GM19240 (cell line): ENCODE results near the gene GOLGA8K.
"Not testable (repeated sequence)": the region's sequence is repeated elsewhere in the genome, so short reads cannot be mapped to it uniquely, and the experiment has no call there.

Experiments used
- DNase-seq: peaks from one replicate; pipeline ENCODE4 v3.0.0; 2011; ENCODE audit warnings: low spot score; ENCODE audit not compliant: insufficient read length

Gene GOLGA8K, protein sequence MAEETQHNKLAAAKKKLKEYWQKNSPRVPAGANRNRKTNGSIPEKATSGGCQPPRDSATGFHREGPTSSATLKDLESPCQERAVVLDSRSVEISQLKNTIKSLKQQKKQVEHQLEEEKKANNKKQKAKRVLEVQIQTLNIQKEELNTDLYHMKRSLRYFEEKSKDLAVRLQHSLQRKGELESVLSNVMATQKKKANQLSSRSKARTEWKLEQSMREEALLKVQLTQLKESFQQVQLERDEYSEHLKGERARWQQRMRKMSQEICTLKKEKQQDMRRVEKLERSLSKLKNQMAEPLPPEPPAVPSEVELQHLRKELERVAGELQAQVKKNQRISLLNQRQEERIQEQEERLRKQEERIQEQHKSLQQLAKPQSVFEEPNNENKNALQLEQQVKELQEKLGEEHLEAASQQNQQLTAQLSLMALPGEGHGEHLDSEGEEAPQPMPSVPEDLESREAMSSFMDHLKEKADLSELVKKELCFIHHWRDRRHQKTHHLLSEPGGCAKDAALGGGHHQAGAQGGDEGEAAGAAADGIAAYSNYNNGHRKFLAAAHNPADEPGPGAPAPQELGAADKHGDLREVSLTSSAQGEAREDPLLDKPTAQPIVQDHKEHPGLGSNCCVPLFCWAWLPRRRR

DNA sequence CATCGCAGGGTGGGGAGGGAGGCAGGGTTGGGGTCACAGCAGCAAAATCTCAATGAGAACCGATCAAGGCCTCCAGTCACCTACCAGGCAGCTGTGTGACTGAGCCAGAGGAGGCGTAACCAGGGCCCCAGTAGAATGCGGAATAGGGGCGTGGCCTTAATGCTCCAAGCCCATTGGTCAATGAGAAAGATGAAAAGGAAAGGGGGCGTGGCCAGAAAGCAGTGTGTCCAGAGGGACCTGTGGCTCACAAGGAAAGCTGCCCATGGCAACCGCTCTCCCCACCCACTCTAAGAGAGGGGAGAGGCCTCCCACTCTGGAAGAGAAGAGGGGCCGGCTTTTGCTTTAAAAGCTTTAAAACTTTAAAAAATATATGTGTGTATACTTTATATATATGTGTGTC is at the start of gene GOLGA8K:
Gene GOLGA8K (minus strand): TSS at position 101 of the 400 bp plus-strand sequence. CDS start 98 bp downstream, at position 3.
- not testable (repeated sequence) for DNase-seq

DNA sequence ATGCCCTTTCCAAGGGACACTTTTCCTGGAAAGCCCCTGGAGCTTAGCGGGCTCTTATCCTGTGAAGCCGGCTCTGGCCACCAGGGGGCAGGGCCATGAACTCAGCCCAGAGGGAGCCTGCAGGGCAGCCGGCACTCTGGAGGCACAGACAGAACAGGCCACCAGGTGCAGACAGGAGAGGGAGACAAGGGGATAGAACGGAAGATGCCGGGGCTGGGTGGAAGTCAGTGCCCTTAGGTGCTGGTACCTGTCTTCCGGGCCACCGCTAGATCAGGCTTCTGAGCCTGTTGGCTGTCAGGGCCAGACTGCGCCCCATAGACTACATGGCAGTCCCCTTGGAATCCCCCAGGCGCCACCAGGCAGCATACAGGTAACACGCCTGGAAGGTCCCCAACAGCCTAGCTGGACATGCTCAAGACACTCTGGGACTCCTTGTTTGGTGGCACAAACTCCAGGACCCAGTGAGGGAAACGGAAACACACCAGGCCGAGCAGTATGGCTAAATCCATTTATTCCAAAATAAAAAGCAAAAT is 37.4 kb upstream of the GOLGA8K start:
- not testable (repeated sequence) for DNase-seq

DNA sequence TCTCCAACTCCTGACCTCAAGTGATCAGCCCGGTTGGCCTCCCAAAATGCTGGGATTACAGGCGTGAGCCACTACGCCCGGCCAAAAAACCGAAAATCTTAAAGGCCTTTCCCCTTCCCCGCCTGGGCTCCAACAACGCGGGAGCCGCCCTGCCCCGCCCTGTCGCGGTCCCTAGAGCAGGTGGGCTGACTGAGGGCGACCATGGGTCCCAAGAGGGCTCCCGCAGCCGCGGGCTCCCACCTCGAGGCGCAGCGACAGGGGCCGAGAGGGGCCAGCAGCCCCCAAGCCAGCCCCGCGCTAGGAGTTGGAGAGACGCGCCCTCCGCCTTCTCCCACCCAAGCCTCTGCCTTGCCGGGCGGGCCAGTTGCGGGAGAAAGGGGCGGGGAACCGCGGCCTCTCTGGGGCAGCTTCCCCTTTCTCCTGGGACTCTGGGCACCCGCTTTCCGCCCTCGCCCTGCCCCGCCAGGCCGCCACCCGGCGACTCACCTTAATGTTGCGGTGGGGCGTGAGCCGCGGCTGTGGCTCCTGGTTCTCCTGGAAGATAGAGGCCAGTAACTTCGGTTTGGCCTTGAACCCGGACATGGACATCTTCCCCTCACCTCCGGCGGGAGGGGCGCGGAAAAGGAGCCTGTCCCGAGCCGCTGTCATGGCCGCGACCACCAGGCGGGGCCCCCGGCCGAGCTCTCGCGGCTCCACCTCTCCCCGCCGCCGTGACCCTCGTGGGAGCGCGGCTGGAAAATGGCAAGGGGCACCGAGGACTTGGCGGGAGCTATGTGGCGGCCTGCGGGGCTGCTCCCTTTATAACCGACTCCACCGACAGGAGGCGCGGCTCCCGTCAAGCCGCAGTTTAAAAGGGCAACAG is 31.2 kb upstream of the GOLGA8K start:
- not testable (repeated sequence) for DNase-seq

DNA sequence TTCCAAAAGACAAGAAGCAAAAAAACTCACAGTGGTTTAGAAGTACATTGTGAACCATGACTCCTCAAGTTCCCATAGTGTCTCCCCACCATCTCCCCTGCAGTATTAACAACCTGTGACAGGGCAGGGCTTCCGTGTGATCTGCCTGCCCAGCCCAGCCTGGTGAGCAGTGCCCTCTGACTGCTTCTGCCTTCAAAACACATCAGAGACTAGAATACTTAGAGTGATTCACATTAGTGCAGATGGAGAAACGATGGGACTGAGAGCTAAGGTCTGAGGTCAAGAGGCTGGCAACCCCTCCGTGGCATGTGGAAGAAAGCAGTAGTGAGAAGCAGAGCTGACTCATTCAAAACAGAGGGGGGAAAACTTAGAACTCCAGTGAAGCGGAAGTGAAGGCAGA is 24.5 kb upstream of the GOLGA8K start:
- DNase-seq, result not testable (repeated sequence)

DNA sequence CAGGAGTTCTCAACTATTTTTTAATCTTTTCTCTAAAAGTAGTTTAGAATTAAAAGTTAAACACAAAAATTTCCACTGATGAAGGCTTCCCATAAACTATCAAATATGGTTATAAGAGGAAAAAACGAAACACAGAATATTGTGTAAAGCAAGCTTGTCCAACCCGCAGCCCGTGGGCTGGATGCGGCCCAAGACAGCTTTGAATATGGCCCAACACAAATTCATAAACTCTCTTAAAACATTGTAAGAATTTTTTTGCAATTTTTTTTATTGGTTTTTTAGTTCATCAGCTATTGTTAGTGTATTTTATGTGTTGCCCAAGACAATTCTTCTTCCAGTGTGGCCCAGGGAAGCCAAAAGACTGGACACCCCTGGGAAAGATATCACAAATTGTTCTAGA is 23.4 kb upstream of the GOLGA8K start:
- DNase-seq, result not testable (repeated sequence)

DNA sequence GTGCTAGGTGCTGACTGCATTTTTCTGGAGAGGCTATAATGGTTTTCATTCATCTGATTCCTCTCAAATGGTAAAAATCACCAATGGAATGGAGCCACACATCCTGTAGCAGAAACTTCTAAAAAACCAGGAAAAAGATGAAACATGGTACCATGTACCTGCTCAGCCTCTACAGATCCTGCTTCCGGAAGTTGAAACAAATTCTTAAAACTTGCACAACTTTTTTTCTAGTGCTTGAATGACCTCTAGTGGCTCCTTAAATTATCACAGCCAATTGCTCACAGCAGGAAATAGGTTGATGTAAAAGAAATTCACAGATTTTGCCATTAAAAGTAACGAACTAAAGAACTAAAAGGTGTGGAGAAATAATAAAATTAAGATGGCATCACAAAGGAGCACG is 4.8 kb upstream of the GOLGA8K start:
- DNase-seq, result not testable (repeated sequence)

DNA sequence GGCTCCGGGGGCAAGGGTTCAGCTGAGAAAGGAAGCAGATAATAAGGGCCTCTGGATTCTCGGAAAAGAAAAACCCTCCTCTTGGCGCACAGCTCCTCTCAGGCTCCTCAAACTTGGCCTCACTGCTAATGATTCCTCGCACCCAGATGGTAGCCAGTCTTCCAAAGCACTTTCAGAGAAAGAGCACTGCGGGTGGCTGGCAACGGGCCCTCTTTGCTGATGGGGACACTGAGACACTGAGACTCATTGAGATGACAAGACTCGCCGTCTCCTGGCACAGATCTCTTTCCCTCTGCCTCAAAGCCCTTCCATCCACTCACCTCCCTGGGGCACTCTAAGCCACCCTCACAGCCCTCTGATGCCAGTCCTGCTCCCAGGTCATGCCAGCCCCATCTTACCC is 6.6 kb downstream of the GOLGA8K start:
- DNase-seq, result not testable (repeated sequence)

DNA sequence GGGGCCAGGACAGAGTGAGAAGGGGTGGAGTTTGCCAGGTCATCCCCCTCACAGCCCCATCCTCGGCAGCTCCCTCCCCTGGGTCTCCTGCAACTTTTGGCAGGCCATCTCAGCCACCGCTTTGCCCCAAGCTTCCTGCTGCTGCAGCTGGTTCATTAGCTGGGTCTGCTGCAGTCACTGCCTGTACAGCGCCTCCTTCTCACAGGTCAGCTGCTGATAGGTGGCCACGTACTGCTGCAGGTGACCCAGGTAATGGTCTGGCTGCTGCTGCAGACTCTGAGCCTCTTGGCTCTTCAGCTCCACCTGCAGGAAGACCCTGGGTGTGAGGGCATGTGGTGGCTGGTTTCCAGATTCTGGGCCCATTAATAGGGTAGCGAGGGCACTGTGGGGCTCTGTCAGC is 8.3 kb downstream of the GOLGA8K start:
- DNase-seq, result not testable (repeated sequence)

DNA sequence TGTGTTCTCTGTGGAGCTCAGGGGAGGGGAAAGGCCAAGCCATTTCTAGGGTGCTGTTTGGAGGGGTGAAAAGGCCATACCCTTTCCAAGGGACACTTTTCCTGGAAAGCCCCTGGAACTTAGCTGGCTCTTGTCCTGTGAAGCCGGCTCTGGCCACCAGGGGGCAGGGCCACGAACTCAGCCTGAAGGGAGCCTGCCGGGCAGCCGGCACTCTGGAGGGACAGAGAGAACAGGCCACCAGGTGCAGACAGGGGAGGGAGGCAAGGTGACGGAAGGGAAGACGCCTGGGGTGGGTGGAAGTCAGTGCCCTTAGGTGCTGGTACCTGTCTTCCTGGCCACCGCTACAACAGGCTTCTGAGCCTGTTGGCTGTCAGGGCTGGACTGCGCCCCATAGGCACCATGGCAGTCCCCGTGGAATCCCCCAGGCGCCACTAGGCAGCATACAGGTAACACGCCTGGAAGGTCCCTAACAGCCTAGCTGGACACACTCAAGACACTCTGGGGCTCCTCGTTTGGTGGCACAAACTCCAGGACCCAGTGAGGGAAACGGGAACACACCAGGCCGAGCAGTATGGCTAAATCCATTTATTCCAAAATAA is 14.9 kb downstream of the GOLGA8K start:
- DNase-seq, result not testable (repeated sequence)

DNA sequence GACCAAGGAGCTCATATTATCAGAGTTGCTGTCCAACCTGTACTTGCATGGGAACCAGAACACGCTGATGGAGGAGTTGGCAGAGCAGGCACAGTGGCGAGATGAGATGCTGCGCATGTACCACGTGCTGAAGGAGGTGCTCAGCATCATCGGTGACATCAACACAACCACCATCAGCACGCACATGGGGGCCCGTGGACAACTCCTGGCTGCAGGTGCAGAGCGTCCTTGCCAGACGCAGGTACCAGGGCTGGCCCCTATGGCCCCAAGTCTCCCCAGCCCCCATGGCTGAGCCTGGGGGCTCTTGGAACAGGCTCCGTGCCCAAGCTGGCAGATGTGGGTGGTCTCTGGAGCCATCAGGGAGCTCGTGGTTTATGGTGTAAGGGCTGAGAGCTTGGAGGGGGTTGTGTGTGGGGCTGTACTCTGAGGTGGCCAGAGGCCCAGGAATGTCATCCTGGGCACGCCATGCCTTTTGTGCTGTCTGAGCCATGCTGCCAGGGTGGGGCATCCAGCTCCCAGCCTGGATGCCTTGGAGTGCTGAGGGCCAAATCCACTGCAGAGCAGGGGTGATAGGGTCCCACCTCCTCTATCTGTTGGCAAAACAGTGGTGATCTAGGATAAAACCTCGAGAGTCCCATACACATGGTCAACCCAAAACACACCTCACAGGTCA is 17.1 kb downstream of the GOLGA8K start:
- DNase-seq, result not testable (repeated sequence)

DNA sequence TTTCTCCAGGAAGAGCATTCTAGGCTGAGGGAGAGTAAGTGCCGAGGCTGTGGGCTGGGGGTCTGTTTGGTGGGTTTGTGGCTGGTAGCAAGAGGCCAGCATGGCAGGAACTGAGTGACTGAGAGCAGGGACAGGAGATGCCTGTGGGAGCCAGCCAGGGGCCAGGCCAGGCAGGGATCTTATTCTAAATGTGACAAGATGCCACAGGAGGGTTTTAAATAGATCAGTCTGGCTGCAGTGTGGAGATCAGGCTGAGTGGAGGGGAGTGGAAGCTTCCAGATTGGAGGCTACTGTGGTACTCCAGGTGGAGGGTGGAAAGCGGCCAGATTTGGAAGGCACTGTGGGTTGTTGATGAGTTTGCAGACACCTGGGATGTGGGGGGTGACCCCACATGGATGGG is 28.9 kb downstream of the GOLGA8K start:
- not testable (repeated sequence) for DNase-seq

DNA sequence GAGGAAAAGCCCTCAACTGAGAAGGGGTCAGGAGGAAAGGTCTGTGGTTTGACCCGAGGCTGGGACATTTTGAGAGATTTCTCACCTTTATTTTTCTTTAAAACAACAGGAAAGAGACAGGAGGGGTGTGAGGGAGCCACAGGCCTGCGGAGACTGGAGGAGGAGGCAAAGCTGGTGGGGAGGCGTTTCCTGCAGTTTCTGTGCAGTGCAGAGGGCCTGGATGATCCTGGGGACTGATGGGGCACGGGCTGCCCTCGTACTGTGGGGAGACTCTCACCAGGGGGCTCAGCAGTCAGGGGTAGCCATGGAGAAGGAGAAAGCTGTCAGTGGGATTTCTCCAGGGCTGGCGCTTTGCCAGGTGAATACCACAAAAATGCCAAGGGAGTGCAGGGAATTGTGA is 29.4 kb downstream of the GOLGA8K start:
- DNase-seq, result not testable (repeated sequence)

DNA sequence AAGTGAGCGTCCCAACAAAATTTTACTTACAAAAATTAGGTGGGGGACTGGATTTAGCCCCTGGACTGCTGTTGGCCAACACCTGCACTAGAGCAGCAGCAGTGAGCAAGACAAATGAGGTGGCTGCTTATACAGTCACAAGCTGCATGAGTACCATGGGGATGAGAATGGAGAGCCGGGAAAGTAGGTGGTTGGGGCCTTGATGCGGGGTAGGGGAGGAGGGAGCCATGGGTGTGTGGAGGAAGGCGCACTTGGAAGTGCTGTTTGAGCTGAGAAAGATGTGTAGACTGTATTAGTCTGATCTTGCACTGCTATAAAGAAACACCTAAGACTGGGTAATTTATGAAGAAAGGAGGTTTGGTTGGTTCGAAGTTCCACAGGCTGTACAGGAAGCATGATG is 31.0 kb downstream of the GOLGA8K start:
- DNase-seq, result not testable (repeated sequence)

DNA sequence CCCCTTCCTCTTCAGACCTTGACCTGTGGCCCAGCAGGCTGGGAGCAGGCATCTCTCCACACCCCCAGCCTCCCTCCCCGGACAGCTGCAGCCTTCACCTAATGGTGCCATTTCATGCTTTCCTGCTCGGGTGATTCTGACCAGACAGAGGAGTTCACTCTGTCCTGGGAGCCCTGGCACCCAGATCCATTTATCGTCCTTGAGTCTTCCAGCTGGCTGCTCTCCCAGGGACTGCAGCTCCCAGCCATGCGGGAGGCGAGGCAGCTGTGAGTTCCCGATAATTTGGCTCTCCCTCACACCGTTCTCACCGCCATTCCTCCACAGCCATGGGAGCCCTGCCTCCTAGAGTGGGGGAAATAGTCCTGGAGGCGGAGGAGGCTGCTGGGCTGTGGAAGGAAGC is 32.6 kb downstream of the GOLGA8K start:
- DNase-seq, result not testable (repeated sequence)

DNA sequence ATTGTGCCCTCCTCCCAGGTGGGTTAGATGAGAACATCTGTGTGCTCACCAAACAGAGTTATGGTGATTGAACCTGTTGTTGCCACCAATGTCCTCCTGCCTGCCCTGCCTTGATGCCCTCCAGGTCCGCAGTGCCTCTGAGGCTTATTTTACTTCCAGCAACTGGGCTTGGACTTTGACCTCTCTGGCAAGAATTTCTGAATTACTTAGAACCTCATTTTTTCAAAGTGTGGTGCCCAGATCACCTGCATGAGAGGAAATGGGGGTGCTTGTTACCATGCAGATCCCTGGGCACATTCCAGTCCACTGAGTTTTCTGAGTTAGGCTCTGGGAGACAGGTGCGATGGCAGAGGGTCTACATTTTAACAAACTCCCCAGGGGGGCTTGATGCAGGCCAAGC is 33.0 kb downstream of the GOLGA8K start:
- DNase-seq, result not testable (repeated sequence)

DNA sequence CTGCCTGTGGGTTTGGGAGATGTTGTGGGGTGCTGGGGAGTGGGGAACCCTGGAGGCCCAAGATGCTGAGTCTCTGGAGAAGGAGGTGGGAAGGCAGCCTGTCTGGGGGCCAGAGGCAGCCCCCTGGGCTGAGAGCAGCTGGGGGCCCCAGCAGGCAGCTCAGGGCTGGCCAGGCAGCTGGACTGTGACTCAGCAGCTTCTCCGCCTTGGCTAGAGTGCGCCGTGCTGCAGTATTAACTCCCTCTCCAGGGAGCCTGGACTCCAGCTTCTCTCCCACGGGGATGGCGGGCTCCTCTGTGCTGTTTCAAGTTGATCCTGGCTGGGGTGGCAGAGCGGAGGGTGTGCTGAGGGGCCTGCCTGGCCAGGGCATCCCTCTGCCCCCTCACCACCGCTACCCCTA is 36.6 kb downstream of the GOLGA8K start:
- DNase-seq, result not testable (repeated sequence)

DNA sequence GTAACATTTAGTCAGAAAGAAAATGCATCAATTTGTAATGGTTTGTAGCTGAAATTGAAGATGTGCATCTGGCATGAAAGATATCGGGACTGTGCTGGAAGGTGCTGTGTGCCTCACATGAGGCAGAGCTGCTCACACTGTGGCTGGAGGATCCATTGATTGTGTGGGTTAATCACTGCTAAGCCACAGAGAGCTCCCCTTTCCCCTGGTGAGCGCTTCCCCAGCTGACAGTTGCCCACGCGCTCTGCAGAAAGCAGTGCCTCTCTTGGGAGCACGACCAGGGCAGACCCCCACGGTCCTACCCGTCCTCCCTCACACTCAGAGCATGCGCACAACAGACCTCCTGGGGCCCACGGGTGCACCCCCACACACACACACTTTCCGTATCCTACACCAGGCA is 37.1 kb downstream of the GOLGA8K start:
- not testable (repeated sequence) for DNase-seq

DNA sequence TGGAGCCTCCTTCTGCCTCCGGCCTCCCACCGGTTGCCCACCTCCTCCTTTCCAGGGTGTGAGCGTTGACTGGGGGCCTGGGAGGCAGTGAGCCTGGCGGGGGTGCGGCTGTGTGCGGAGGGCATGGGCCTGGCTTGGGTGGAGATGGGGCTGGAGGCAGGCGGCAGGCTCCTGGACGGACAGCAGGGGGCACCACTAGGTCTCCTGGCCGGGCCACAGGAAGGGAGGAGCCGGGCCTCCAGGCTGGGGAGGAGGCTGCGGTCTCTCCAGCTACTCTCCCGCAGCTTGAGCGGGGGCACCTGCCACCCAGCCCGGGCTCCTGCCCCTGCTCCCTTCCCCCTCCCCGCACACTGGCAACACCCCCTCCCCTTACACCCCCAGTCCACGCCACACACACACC is 38.1 kb downstream of the GOLGA8K start:
- not testable (repeated sequence) for DNase-seq

DNA sequence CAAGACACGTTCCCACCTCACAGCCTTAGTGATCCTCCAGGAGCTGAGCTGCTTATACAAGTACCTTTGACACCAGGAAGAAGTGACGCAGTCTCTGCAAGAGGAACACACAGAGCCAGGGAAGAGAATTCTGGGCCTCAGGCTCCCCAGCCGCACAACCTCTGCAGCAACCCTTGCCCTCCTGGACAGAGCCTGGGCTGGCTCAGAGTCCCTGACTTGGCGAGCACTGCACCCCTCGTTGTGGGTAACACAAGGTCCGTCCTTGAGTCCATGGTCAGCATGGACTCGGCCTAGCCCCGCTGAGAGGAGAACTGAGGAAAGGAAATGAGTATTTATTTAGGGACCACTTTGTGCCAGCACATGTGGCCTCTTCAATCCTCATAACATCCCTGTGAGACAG is 39.6 kb downstream of the GOLGA8K start:
- not testable (repeated sequence) for DNase-seq

DNA sequence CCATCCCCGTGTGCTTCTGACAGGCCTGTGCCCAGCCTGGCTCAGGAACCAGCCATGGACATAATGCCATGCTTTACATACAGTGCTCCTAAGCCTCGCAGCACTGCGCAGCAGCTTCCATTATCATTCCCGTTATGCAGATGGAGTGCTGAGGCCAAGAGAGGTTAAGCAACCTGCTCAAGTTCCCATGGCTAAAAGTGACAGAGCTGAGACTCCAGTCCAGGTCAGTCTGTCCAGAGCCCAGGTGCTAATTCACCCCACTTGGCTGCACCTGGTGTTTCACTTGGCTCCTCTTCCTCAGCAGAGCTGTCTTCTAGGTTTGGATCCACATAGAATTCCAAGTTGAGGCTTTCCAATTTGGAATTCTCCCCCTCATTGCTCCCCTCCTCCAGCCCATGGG is 41.4 kb downstream of the GOLGA8K start:
- not testable (repeated sequence) for DNase-seq
